Epithelial cell of proximal tubule (primary cell): ENCODE data around the gene ARPC5. TPM values are rescaled to one million over a fixed set of nuclear protein-coding genes. Genes with fewer than 3 reads are reported as not detected.

Experiments
- DNase-seq: peaks from one replicate; pipeline ENCODE4 v3.0.0-alpha.2; 2011; ENCODE audit warnings: low read depth
- H3K4me3 ChIP-seq: 2 replicates; pipeline ENCODE4 v1.5.1; 2011; ENCODE audit warnings: low read depth, mild to moderate bottlenecking, low read length
- CTCF ChIP-seq: conservative IDR thresholded peaks from 2 replicates; pipeline ENCODE4 v1.5.1; 2012; ENCODE audit warnings: low read depth, mild to moderate bottlenecking, low read length
- total RNA-seq: library from RNA; depleted of rRNA; stranded (reverse); fragments of >200 nt; gene quantifications from 2 replicates; pipeline ENCODE4 v1.2.3, GENCODE V29; 2015

ARPC5 gene
- total RNA-seq, 1 donor from 2014 or later, result 94.4 TPM

- DNase-seq, result no peak
- no peak overlapping the region for H3K4me3 ChIP-seq
- TF ChIP-seq CTCF, result no peak
These were observed 39.3 kb upstream of the ARPC5 start for GRCh38 chr1:183674886-183675285.

- TF ChIP-seq CTCF, result no peak
- no peak overlapping the region for H3K4me3 ChIP-seq
- no peak for DNase-seq
These were observed 38.8 kb upstream of the ARPC5 start for GRCh38 chr1:183674339-183674738.

- DNase-seq, result no peak
- TF ChIP-seq CTCF, result no peak
- no peak overlapping the region for H3K4me3 ChIP-seq
These were observed 38.2 kb upstream of the ARPC5 start for GRCh38 chr1:183673605-183674323.

- TF ChIP-seq CTCF, result peak; percentile 36
- DNase-seq, result no peak
- no peak overlapping the region for H3K4me3 ChIP-seq
These were observed 34.6 kb upstream of the ARPC5 start for GRCh38 chr1:183670169-183670568.

GRCh38 chr1:183656355-183656754 lies 20.8 kb upstream of the ARPC5 start:
- H3K4me3 ChIP-seq, result no peak overlapping the region
- TF ChIP-seq CTCF, result no peak
- DNase-seq, result no peak

- TF ChIP-seq CTCF, result peak; percentile 91
- no peak overlapping the region for H3K4me3 ChIP-seq
- no peak for DNase-seq
These were observed 20.0 kb upstream of the ARPC5 start for GRCh38 chr1:183655562-183656075.

- DNase-seq, result no peak
- TF ChIP-seq CTCF, result no peak
These were observed 19.1 kb upstream of the ARPC5 start for GRCh38 chr1:183654706-183655105.

More at GRCh38 chr1:183654706-183655105, 19.1 kb upstream of the ARPC5 start:
- no peak overlapping the region for H3K4me3 ChIP-seq
